EH (cell line): ENCODE data around the gene KCNA1.
"Not testable (repeated sequence)": the region's sequence is repeated elsewhere in the genome, so short reads cannot be mapped to it uniquely, and the experiment has no call there.

Experiments
- DNase-seq: peaks from one replicate; pipeline ENCODE4 v3.0.0-alpha.2; 2015; ENCODE audit warnings: low read depth

The KCNA1 gene

GRCh38 chr12:4909734-4910501, at the start of gene KCNA1:
Gene KCNA1 (plus strand): TSS chr12:4909905. CDS start chr12:4911379, 1,474 bp downstream.
- peak; percentile 2 for DNase-seq

GRCh38 chr12:4860741-4861140, 49.0 kb upstream of the KCNA1 start:
- no peak for DNase-seq

- no peak for DNase-seq
Observed at GRCh38 chr12:4862809-4863208, 46.9 kb upstream of the KCNA1 start.

- no peak for DNase-seq
Observed at GRCh38 chr12:4864575-4864974, 45.1 kb upstream of the KCNA1 start.

GRCh38 chr12:4865246-4865645, 44.5 kb upstream of the KCNA1 start:
- DNase-seq = no peak

GRCh38 chr12:4866299-4866698, 43.4 kb upstream of the KCNA1 start:
- no peak for DNase-seq

- no peak for DNase-seq
Observed at GRCh38 chr12:4867384-4867783, 42.3 kb upstream of the KCNA1 start.

GRCh38 chr12:4870423-4870822, 39.3 kb upstream of the KCNA1 start:
- DNase-seq = no peak

- DNase-seq = no peak
Observed at GRCh38 chr12:4871514-4871913, 38.2 kb upstream of the KCNA1 start.

GRCh38 chr12:4873947-4874346, 35.8 kb upstream of the KCNA1 start:
- no peak for DNase-seq

- no peak for DNase-seq
Observed at GRCh38 chr12:4874671-4875070, 35.0 kb upstream of the KCNA1 start.

- not testable (repeated sequence) for DNase-seq
Observed at GRCh38 chr12:4879481-4879880, 30.2 kb upstream of the KCNA1 start.

GRCh38 chr12:4881266-4882064, 28.2 kb upstream of the KCNA1 start:
- DNase-seq = no peak

- no peak for DNase-seq
Observed at GRCh38 chr12:4891866-4892265, 17.8 kb upstream of the KCNA1 start.

GRCh38 chr12:4892418-4892817, 17.3 kb upstream of the KCNA1 start:
- DNase-seq = no peak

- no peak for DNase-seq
Observed at GRCh38 chr12:4894019-4894418, 15.7 kb upstream of the KCNA1 start.

GRCh38 chr12:4899364-4899763, 10.3 kb upstream of the KCNA1 start:
- DNase-seq = no peak

- peak; percentile 79 for DNase-seq
Observed at GRCh38 chr12:4900327-4900726, 9.4 kb upstream of the KCNA1 start.

- no peak for DNase-seq
Observed at GRCh38 chr12:4905316-4905715, 4.4 kb upstream of the KCNA1 start.

- no peak for DNase-seq
Observed at GRCh38 chr12:4908684-4909409, 858 bp upstream of the KCNA1 start.

GRCh38 chr12:4909410-4909733, 333 bp upstream of the KCNA1 start:
- no peak for DNase-seq

- DNase-seq = peak; percentile 8
Observed at GRCh38 chr12:4910502-4911315, 1.0 kb downstream of the KCNA1 start.
